C4-2B (cell line): ENCODE results near the gene PCDHB4.

Source experiments
- CTCF ChIP-seq: fragments of 450-650 bp; conservative IDR thresholded peaks from 2 replicates; pipeline ENCODE4 v1.5.1; 2017; ENCODE audit warnings: mild to moderate bottlenecking
- ZFX ChIP-seq: fragments of 450-650 bp; IDR thresholded peaks from 2 replicates; pipeline ENCODE4 v1.6.1; 2017

DNA sequence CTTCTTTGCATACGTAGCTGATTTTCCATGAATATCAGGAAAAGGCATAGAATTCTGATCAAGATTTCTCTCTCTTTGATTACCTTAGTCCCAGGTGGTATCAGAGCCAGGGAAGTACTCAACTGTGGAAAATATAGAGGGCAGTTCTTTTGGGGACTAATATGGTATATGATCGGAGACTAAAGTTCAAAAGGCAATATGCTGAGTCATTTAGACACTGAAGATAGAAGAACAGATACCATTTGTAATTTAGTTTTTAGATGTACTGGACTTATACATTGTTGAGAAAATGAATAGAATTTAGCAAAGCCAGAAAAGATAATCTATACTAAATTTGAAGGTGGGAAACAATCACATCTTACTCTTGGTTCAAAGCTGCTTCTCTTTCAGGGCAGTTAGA, 16.3 kb upstream of the PCDHB4 start:
- TF ChIP-seq CTCF = no peak
- TF ChIP-seq ZFX = no peak
